Lung (tissue), 12 donors: Measurements from ENCODE around the gene SLC26A9. TPM values are rescaled to one million over a fixed set of nuclear protein-coding genes. Genes with fewer than 3 reads are reported as not detected.

Experiments used
- ATAC-seq: fragments of 200-7000 bp; cut with Tn5 transposase; one replicate; pipeline ENCODE4 v1.9.1; 2020; ENCODE audit warnings: moderate number of reproducible peaks; ENCODE audit not compliant: insufficient read depth, low FRiP score
- DNase-seq, 3 donors: peaks; one replicate each; pipeline ENCODE4 v3.0.0-alpha.2; 2013 to 2017
- H3K27ac ChIP-seq, 2 donors: one replicate each; pipeline ENCODE4 v1.5.1; 2013; ENCODE audit warnings: mild to moderate bottlenecking in 2 of 2, moderate library complexity in 2 of 2, control low read depth in 1 of 2, inconsistent platforms in 1 of 2, low read depth in 1 of 2, low read length in 1 of 2
- H3K27me3 ChIP-seq, 3 donors: one replicate each; pipeline ENCODE4 v1.5.1; 2013; ENCODE audit warnings: low read length in 2 of 3; ENCODE audit not compliant: control insufficient read depth in 3 of 3, insufficient read depth in 3 of 3
- H3K36me3 ChIP-seq, 4 donors: one replicate each; pipeline ENCODE4 v1.5.1; 2013; ENCODE audit warnings: low read length in 4 of 4, mild to moderate bottlenecking in 1 of 4, moderate library complexity in 1 of 4; ENCODE audit not compliant: control insufficient read depth in 4 of 4, insufficient read depth in 4 of 4
- H3K4me1 ChIP-seq, 5 donors: one replicate each; pipeline ENCODE4 v1.5.1; 2013; ENCODE audit warnings: low read length in 5 of 5, mild to moderate bottlenecking in 2 of 5, moderate library complexity in 1 of 5; ENCODE audit not compliant: control insufficient read depth in 5 of 5, insufficient read depth in 5 of 5
- H3K4me3 ChIP-seq: one replicate; pipeline ENCODE4 v1.5.1; 2013; ENCODE audit warnings: mild to moderate bottlenecking, control low read depth, moderate library complexity
- H3K9ac ChIP-seq, 2 donors: one replicate each; pipeline ENCODE4 v1.5.1; 2013; ENCODE audit warnings: low read length in 2 of 2, control low read depth in 1 of 2; ENCODE audit not compliant: insufficient read depth in 1 of 2
- H3K9me3 ChIP-seq, 4 donors: one replicate each; pipeline ENCODE4 v1.5.1; 2013; ENCODE audit warnings: low read length in 3 of 4, mild to moderate bottlenecking in 1 of 4, moderate library complexity in 1 of 4; ENCODE audit not compliant: control insufficient read depth in 4 of 4, insufficient read depth in 3 of 4
- WGBS, 2 donors: extraction: QIAGEN DNeasy Blood & Tissue Kit; methylation state at CpG; one replicate each; pipeline ENCODE4 v1.1.7; 2013; 5-methylcytosine and 5-hydroxymethylcytosine counted together
- polyA plus RNA-seq, 2 donors: library from polyadenylated mRNA; stranded (reverse); fragments of 200-250 nt; gene quantifications; one replicate each; pipeline ENCODE4 v1.2.1, GENCODE V29; 2013
- total RNA-seq, 2 donors: library from RNA; depleted of rRNA in 1 of 2; stranded (reverse); fragments of >200 nt in 1 of 2; gene quantifications; one replicate each; pipeline ENCODE4 v1.2.1, GENCODE V29; 2014 to 2021
- TF ChIP-seq, protein P1 (sequence below): IDR thresholded peaks from 2 replicates; pipeline ENCODE4 v1.5.1; 2012; ENCODE audit warnings: mild to moderate bottlenecking; ENCODE audit errors: control extremely low read depth, extremely low read depth
- donor health status: control.
- donor health status: control.
- donor health status: Bipolar disorder and iron deficiency.
- donor health status: healthy.
- donor health status: DM: yes; HTN: yes; CAD: no.

SLC26A9 gene
- total and polyA plus RNA-seq, 4 donors: 0.14 to 30.3 (median 15.8) TPM

GRCh38 chr1:205990226-205990625, 47.0 kb upstream of the SLC26A9 start:
- DNase-seq (no peak), ATAC-seq (no peak)
- Histone ChIP-seq H3K4me3 (no peak overlapping the region), H3K27me3 (no peaks in the 10 kb centered on the region), H3K9ac (no peak overlapping the region), H3K9me3 (no peaks in the 10 kb centered on the region), H3K4me1 (peaks cover 0 to 14% (median 0%) of the 10 kb centered on the region in 5 donors), H3K36me3 (no peaks in the 10 kb centered on the region), H3K27ac (no peak overlapping the region)
- TF ChIP-seq, protein P1, sequence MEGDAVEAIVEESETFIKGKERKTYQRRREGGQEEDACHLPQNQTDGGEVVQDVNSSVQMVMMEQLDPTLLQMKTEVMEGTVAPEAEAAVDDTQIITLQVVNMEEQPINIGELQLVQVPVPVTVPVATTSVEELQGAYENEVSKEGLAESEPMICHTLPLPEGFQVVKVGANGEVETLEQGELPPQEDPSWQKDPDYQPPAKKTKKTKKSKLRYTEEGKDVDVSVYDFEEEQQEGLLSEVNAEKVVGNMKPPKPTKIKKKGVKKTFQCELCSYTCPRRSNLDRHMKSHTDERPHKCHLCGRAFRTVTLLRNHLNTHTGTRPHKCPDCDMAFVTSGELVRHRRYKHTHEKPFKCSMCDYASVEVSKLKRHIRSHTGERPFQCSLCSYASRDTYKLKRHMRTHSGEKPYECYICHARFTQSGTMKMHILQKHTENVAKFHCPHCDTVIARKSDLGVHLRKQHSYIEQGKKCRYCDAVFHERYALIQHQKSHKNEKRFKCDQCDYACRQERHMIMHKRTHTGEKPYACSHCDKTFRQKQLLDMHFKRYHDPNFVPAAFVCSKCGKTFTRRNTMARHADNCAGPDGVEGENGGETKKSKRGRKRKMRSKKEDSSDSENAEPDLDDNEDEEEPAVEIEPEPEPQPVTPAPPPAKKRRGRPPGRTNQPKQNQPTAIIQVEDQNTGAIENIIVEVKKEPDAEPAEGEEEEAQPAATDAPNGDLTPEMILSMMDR: no peak
- WGBS, 2 donors: 89 to 92% methylated on average over 2 of the region's 2 CpGs

GRCh38 chr1:205989786-205990185, 46.5 kb upstream of the SLC26A9 start:
- no peak overlapping the region for H3K4me3 ChIP-seq
- no peak overlapping the region for H3K27ac ChIP-seq
- H3K27me3 ChIP-seq: no peaks in the 10 kb centered on the region
- no peaks in the 10 kb centered on the region for H3K9me3 ChIP-seq
- ATAC-seq: no peak
- peaks cover 0 to 14% (median 0%) of the 10 kb centered on the region in 5 donors for H3K4me1 ChIP-seq
- no peak overlapping the region for H3K9ac ChIP-seq
- no peaks in the 10 kb centered on the region for H3K36me3 ChIP-seq
- TF ChIP-seq, protein P1: no peak
- 67 to 72% methylated on average over 5 of the region's 5 CpGs for WGBS, 2 donors
- no peak for DNase-seq

DNA sequence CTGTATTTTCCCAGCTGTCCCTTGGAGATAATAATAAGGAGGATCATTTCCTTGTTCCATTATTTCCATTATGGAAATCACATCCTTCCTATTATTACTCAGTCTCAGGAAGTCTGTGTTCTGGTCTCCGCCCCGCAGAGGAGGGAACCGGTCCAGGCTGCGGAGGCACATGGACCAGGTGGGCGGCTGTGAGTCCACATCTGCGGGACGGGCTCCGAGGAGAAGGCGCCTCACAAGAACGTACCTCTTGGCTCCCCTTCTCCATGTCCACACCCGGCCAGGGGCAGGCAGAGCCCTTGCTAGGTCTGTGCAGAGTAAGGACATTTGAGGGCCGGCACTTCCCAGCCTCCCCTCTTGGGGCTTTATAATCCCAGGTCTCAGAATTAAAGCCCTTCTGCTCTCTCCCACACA, 45.3 kb upstream of the SLC26A9 start:
- TF ChIP-seq, protein P1: no peak

DNA sequence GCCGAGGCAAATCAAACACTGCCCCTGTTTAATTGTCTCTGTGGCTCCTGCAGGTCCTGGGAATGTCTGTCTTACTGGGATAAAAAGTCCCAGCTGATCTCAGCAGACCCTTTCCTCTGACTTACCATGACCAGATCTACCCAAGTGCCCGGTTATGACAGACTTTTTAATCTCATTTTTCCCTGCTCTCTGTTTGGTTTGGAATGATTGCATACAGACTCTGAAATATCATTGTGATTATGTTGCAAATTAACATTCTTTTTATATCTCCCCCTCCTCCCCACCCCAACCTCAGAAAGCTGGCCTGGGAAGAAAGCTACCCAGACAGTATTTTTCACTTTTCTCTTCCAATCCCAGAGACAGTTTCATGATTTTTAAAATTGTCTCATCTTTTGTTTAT, 43.6 kb upstream of the SLC26A9 start:
- H3K9me3 ChIP-seq: no peaks in the 10 kb centered on the region
- no peak overlapping the region for H3K9ac ChIP-seq
- TF ChIP-seq, protein P1: no peak
- DNase-seq (no peak), ATAC-seq (no peak)
- peaks cover 0 to 9% (median 0%) of the 10 kb centered on the region in 5 donors for H3K4me1 ChIP-seq
- no peaks in the 10 kb centered on the region for H3K36me3 ChIP-seq
- H3K27me3 ChIP-seq: no peaks in the 10 kb centered on the region
- H3K4me3 ChIP-seq: no peak overlapping the region
- no peak overlapping the region for H3K27ac ChIP-seq
- WGBS, 2 donors: 61 to 85% methylated on average over 2 of the region's 2 CpGs

More for the DNA sequence above, 45.3 kb upstream of the SLC26A9 start:
- Histone ChIP-seq H3K4me1 (peaks cover 0 to 9% (median 0%) of the 10 kb centered on the region in 5 donors), H3K27ac (no peak overlapping the region), H3K27me3 (no peaks in the 10 kb centered on the region), H3K4me3 (no peak overlapping the region), H3K9ac (no peak overlapping the region), H3K36me3 (no peaks in the 10 kb centered on the region), H3K9me3 (no peaks in the 10 kb centered on the region)
- DNase-seq (no peak), ATAC-seq (no peak)
- 71 to 93% methylated on average over 12 of the region's 12 CpGs for WGBS, 2 donors
